CD4-positive, alpha-beta T cell treated with Interleukin-17A for 1 hour (primary cell): ENCODE measurements around the gene PRR12.

ENCODE experiments used
- DNase-seq: peaks from one replicate; pipeline ENCODE4 v3.0.0-alpha.2; 2020

PRR12 gene

GRCh38 chr19:49669516-49669915 is 78.5 kb downstream of the PRR12 start:
- no peak for DNase-seq

- peak; percentile 82 for DNase-seq
These were observed 81.3 kb downstream of the PRR12 start for GRCh38 chr19:49672131-49672919.
